GM18907 (cell line): ENCODE data around the gene KLHL4.
"Not testable (repeated sequence)": the region's sequence is repeated elsewhere in the genome, so short reads cannot be mapped to it uniquely, and the experiment has no call there.

Experiments
- ATAC-seq: cut with Tn5 transposase; IDR thresholded peaks from one replicate; pipeline ENCODE4 v1.9.1; 2021; ENCODE audit warnings: mild to moderate bottlenecking, moderate library complexity; ENCODE audit not compliant: unreplicated experiment

The KLHL4 gene

GRCh38 chrX:87517571-87518141, at the start of gene KLHL4:
Gene KLHL4 (plus strand): TSS chrX:87517802. CDS start chrX:87517894, 92 bp downstream.
- no peak for ATAC-seq

GRCh38 chrX:87468941-87469340, 48.7 kb upstream of the KLHL4 start:
- ATAC-seq: no peak

- no peak for ATAC-seq
These were observed 41.8 kb upstream of the KLHL4 start for GRCh38 chrX:87475793-87476192.

GRCh38 chrX:87478703-87479102, 38.9 kb upstream of the KLHL4 start:
- ATAC-seq: not testable (repeated sequence)

GRCh38 chrX:87489071-87489470, 28.5 kb upstream of the KLHL4 start:
- ATAC-seq: no peak

- no peak for ATAC-seq
These were observed 1.8 kb upstream of the KLHL4 start for GRCh38 chrX:87515836-87516235.

- ATAC-seq: no peak
These were observed 883 bp upstream of the KLHL4 start for GRCh38 chrX:87516717-87517121.

GRCh38 chrX:87518504-87518903, 902 bp downstream of the KLHL4 start:
- ATAC-seq: no peak

GRCh38 chrX:87525771-87526229, 8.2 kb downstream of the KLHL4 start:
- no peak for ATAC-seq

GRCh38 chrX:87526281-87526680, 8.7 kb downstream of the KLHL4 start:
- ATAC-seq: no peak

GRCh38 chrX:87528487-87528886, 10.9 kb downstream of the KLHL4 start:
- ATAC-seq: no peak

GRCh38 chrX:87571964-87572363, 54.4 kb downstream of the KLHL4 start:
- no peak for ATAC-seq

- ATAC-seq: no peak
These were observed 55.3 kb downstream of the KLHL4 start for GRCh38 chrX:87572901-87573300.

GRCh38 chrX:87578978-87579377, 61.4 kb downstream of the KLHL4 start:
- no peak for ATAC-seq

GRCh38 chrX:87580862-87581261, 63.3 kb downstream of the KLHL4 start:
- no peak for ATAC-seq

- no peak for ATAC-seq
These were observed 64.9 kb downstream of the KLHL4 start for GRCh38 chrX:87582453-87582852.

- no peak for ATAC-seq
These were observed 66.1 kb downstream of the KLHL4 start for GRCh38 chrX:87583679-87584078.

GRCh38 chrX:87616371-87616770, 98.8 kb downstream of the KLHL4 start:
- ATAC-seq: no peak

GRCh38 chrX:87621697-87622096, 104.1 kb downstream of the KLHL4 start:
- no peak for ATAC-seq

GRCh38 chrX:87626996-87627395, 109.4 kb downstream of the KLHL4 start:
- no peak for ATAC-seq

GRCh38 chrX:87634361-87634760, 116.8 kb downstream of the KLHL4 start:
- no peak for ATAC-seq

- no peak for ATAC-seq
These were observed 118.9 kb downstream of the KLHL4 start for GRCh38 chrX:87636533-87636932.

- ATAC-seq: not testable (repeated sequence)
These were observed 123.8 kb downstream of the KLHL4 start for GRCh38 chrX:87641439-87641838.
